Left ventricle myocardium inferior (tissue), 1 donor: ENCODE measurements around the gene TOR3A. TPM values are rescaled to one million over a fixed set of nuclear protein-coding genes. Genes with fewer than 3 reads are reported as not detected.

Experiments used
- DNase-seq: peaks from one replicate; pipeline ENCODE4 v3.0.0-alpha.2; 2020
- H3K27ac ChIP-seq: fragments of 200-600 bp; replicated peaks from 2 replicates; pipeline ENCODE4 v1.8.0; 2021
- H3K27me3 ChIP-seq: fragments of 200-600 bp; 2 replicates; pipeline ENCODE4 v1.8.0; 2021; ENCODE audit warnings: low read depth
- H3K36me3 ChIP-seq: fragments of 200-600 bp; 2 replicates; pipeline ENCODE4 v1.8.0; 2021
- H3K4me1 ChIP-seq: fragments of 200-600 bp; 2 replicates; pipeline ENCODE4 v1.8.0; 2021
- H3K4me3 ChIP-seq: fragments of 200-600 bp; 2 replicates; pipeline ENCODE4 v1.8.0; 2021; ENCODE audit warnings: mild to moderate bottlenecking, moderate library complexity
- H3K9me3 ChIP-seq: fragments of 200-600 bp; replicated peaks from 2 replicates; pipeline ENCODE4 v1.8.0; 2021
- CTCF ChIP-seq: fragments of 200-600 bp; IDR thresholded peaks from 2 replicates; pipeline ENCODE4 v1.8.0; 2021; ENCODE audit warnings: antibody characterized with exemption, mild to moderate bottlenecking, borderline replicate concordance
- intact Hi-C: fragments of 100-400 bp; cut with micrococcal nuclease; formaldehyde crosslinking; loops from one replicate; pipeline ENCODE4 v1.11.0; 2022
- total RNA-seq: library from RNA; stranded (reverse); fragmentation: NEBNext Ultra II Directional; extraction: Animal tissue kit (Norgen Biotek cat#: 25700); gene quantifications from one replicate; pipeline ENCODE4 v1.2.1, GENCODE V29; 2021
- donor health status: DM: no; HTN: yes; CAD: no; lungs with severe emphysema.

The TOR3A gene
- total RNA-seq, 1 donor from 2014 or later = 9.6 TPM

- TF ChIP-seq CTCF = no peak
- intact Hi-C loops = no loop called here
- no peak overlapping the region for H3K27ac ChIP-seq
- peaks cover 9% of the 10 kb centered on the region for H3K36me3 ChIP-seq
- H3K4me1 ChIP-seq = peaks cover 27% of the 10 kb centered on the region
- no peak overlapping the region for H3K4me3 ChIP-seq
- DNase-seq = no peak
- no peaks in the 10 kb centered on the region for H3K9me3 ChIP-seq
- no peaks in the 10 kb centered on the region for H3K27me3 ChIP-seq
Measured at GRCh38 chr1:179042087-179042486, 39.8 kb upstream of the TOR3A start.

GRCh38 chr1:179042700-179043099 is 39.2 kb upstream of the TOR3A start:
- peaks cover 9% of the 10 kb centered on the region for H3K36me3 ChIP-seq
- no peak overlapping the region for H3K4me3 ChIP-seq
- no peak for DNase-seq
- no peak overlapping the region for H3K27ac ChIP-seq
- H3K9me3 ChIP-seq = no peaks in the 10 kb centered on the region
- intact Hi-C loops = no loop called here
- H3K27me3 ChIP-seq = no peaks in the 10 kb centered on the region
- H3K4me1 ChIP-seq = peaks cover 31% of the 10 kb centered on the region
- no peak for TF ChIP-seq CTCF

GRCh38 chr1:179043266-179043665 is 38.6 kb upstream of the TOR3A start:
- Histone ChIP-seq H3K27me3 (no peaks in the 10 kb centered on the region), H3K4me3 (no peak overlapping the region), H3K4me1 (peaks cover 31% of the 10 kb centered on the region), H3K27ac (no peak overlapping the region), H3K36me3 (peaks cover 9% of the 10 kb centered on the region), H3K9me3 (no peaks in the 10 kb centered on the region)
- DNase-seq = no peak
- intact Hi-C loops = no loop called here
- TF ChIP-seq CTCF = no peak

DNA sequence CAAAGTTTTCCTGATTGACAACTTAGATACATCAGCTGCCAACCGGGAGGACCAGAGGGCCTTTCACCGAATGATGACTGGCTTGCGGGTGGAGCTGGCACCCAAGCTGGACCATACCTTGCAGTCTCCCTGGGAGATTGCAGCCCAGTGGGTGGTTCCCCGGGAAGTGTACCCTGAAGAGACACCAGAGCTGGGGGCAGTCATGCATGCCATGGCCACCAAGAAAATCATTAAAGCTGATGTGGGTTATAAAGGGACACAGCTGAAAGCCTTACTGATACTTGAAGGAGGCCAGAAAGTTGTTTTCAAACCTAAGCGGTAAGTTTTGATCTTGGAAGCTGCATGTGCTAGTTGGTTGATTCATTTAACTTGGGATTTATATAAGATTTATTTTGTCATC is 38.0 kb upstream of the TOR3A start:
- H3K36me3 ChIP-seq = peaks cover 9% of the 10 kb centered on the region
- intact Hi-C loops = no loop called here
- no peak for DNase-seq
- H3K4me3 ChIP-seq = no peak overlapping the region
- H3K4me1 ChIP-seq = peaks cover 28% of the 10 kb centered on the region
- H3K9me3 ChIP-seq = no peaks in the 10 kb centered on the region
- no peaks in the 10 kb centered on the region for H3K27me3 ChIP-seq
- no peak overlapping the region for H3K27ac ChIP-seq
- TF ChIP-seq CTCF = no peak

DNA sequence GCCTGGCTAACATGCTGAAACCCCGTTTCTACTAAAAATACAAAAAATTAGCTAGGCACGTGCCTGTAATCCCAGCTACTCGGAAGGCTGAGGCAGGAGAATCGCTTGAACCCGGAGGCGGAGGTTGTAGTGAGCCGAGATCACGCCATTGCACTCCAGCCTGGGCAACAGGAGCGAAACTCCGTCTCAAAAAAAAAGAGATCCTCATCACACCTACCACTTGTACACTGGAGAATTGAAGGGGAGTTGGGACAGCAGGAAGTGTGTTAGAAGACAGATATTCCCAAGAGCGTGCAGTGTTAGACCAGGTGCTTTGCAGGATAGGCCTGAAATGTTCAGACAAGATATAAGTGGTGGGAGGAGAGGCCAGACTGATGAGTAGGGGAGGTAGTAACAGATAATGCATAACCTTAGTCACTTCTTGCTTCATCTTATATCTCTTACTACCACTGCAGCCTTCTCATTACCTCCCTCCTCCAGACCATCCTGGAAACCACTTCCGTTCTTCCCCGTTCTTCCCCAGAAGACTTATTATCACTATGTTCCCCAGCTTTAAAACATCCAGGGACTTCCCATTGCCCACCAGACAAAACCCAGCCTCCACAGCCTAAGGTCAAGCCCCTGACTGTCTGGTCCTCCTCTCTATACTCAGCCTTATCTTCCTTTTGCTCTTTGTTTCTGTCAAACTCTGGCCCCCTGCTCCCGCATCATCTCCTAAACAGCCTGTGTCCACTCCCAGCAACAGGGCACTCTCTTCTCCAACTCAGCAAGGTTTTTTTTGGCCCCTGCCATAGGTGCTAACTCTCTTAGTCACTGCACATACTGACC is 34.8 kb upstream of the TOR3A start:
- intact Hi-C loops = no loop called here
- Histone ChIP-seq H3K4me3 (no peak overlapping the region), H3K4me1 (peaks cover 18% of the 10 kb centered on the region), H3K27ac (peak overlapping the region; percentile 39), H3K9me3 (no peaks in the 10 kb centered on the region), H3K36me3 (peaks cover 14% of the 10 kb centered on the region), H3K27me3 (no peaks in the 10 kb centered on the region)
- no peak for DNase-seq
- no peak for TF ChIP-seq CTCF
